Right renal cortex interstitium (tissue), 3 donors: Measurements from ENCODE around the gene SPRN. TPM values are rescaled to one million over a fixed set of nuclear protein-coding genes. Genes with fewer than 3 reads are reported as not detected.
"Not testable (repeated sequence)": the region's sequence is repeated elsewhere in the genome, so short reads cannot be mapped to it uniquely, and the experiment has no call there.

Source experiments
- DNase-seq, 3 donors: peaks; one replicate each; pipeline ENCODE4 v3.0.0-alpha.2; 2013; ENCODE audit warnings: low read depth in 3 of 3, low spot score in 2 of 3
- polyA plus RNA-seq, 3 donors: library from polyadenylated mRNA; unstranded; fragments of 120-200 nt; gene quantifications; one replicate each; pipeline ENCODE4 v1.2.1, GENCODE V29; 2013; ENCODE audit not compliant: insufficient read length in 3 of 3

SPRN gene
- 1 to 10 TPM; 2.7 to 3.5 (median 3.2) TPM for polyA plus RNA-seq

- DNase-seq, result not testable (repeated sequence)
Observed at GRCh38 chr10:133424601-133425000, at the start of gene SPRN. Gene SPRN, minus strand, starts transcription at chr10:133424625. Its CDS starts 944 bp downstream, at chr10:133423681.

GRCh38 chr10:133474027-133474426 is 49.6 kb upstream of the SPRN start:
- no peak for DNase-seq

- DNase-seq, result no peak
Observed at GRCh38 chr10:133473270-133473669, 48.8 kb upstream of the SPRN start.

GRCh38 chr10:133471300-133472109 is 47.1 kb upstream of the SPRN start:
- DNase-seq, result no peak

GRCh38 chr10:133469205-133469604 is 44.8 kb upstream of the SPRN start:
- DNase-seq, result not testable (repeated sequence)

- no peak for DNase-seq
Observed at GRCh38 chr10:133467286-133467911, 43.0 kb upstream of the SPRN start.

- DNase-seq, result no peak
Observed at GRCh38 chr10:133466683-133467275, 42.4 kb upstream of the SPRN start.

DNA sequence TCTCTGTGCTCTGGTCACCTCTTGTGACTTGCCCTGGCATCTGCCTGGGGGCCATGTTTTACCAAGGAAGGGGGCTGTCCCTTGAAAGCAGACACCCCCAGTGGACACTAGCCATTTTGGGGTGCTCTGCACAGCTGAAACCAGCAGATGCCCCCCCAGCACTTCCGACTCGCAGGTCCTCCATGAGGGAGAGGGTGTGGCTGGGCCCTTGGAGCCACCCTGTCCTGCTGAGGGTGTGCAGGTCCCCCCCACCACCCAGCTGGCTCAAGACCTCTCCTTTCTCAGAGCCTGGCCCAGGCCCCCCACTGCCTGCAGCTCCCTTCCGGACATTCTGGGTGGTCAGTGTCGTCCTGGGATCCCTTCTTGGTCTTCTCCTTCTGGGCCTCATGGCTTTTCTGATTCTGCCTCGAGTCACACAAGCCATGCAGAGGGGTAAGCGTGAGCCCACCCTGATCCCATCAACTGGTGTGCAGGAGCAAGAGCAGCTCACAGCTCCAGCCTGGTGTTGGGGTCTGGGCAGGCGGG is 41.6 kb upstream of the SPRN start:
- no peak for DNase-seq

DNA sequence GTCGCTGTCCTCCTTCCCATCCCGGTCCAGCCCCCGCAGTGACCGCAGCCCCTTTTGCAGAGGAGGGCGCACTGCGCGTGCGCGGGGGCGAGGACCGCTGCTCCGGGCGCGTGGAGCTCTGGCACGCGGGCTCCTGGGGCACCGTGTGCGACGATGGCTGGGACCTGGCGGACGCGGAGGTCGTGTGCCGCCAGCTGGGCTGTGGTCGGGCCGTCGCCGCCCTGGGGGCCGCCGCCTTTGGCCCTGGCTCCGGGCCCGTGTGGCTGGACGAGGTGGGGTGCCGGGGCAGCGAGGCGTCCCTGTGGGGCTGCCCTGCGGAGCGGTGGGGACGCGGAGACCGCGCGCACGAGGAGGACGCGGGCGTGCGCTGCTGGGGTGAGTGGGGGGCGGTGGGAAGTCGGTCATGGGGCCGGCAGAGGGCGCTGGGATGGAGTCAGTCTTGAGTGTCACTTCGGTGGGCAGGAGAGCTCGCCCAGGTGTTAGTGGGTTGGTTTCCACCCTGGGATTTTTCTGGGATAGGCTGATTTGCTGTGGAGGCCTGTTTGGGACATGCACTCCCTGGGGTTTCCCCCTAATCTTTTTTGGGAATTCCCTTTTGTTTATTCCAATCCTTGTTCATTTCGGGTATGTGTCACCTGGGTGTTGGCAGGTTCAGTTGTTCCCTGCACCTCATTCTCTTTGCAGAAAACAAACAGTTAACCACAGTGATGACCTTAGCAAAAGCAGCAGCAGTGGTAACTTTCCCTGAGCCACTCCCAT is 40.9 kb upstream of the SPRN start:
- DNase-seq, result no peak

- DNase-seq, result no peak
Observed at GRCh38 chr10:133464582-133465031, 40.2 kb upstream of the SPRN start.

- DNase-seq, result no peak
Observed at GRCh38 chr10:133462512-133463305, 38.3 kb upstream of the SPRN start.

GRCh38 chr10:133461841-133462240 is 37.4 kb upstream of the SPRN start:
- DNase-seq, result no peak

- no peak for DNase-seq
Observed at GRCh38 chr10:133461027-133461426, 36.6 kb upstream of the SPRN start.

DNA sequence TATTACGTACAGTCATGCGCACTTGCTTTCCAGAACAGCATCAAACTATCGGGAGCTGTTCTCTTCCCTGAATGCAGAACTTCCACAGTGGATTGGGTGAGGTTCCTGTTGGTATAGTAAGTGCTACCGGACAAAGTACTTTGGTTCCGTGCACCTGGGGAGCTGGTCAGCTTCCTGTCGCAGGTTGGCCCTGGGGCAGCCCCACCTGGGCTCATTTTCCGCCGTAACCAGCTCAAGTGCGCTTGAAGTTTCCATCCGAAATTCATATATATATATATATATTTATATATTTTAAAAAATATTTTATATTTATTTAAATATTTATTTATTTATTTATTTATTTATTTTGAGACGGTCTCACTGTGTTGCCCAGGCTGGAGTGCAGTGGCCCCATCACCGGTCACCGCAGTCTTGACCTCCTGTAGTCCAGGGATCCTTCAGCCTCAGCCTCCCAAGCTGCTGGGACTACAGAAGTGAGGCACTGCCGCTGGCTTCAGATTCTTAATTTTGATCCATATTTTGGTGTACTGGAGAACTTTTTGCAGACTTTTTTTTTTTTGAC is 35.9 kb upstream of the SPRN start:
- no peak for DNase-seq

GRCh38 chr10:133459454-133460207 is 35.2 kb upstream of the SPRN start:
- no peak for DNase-seq

DNA sequence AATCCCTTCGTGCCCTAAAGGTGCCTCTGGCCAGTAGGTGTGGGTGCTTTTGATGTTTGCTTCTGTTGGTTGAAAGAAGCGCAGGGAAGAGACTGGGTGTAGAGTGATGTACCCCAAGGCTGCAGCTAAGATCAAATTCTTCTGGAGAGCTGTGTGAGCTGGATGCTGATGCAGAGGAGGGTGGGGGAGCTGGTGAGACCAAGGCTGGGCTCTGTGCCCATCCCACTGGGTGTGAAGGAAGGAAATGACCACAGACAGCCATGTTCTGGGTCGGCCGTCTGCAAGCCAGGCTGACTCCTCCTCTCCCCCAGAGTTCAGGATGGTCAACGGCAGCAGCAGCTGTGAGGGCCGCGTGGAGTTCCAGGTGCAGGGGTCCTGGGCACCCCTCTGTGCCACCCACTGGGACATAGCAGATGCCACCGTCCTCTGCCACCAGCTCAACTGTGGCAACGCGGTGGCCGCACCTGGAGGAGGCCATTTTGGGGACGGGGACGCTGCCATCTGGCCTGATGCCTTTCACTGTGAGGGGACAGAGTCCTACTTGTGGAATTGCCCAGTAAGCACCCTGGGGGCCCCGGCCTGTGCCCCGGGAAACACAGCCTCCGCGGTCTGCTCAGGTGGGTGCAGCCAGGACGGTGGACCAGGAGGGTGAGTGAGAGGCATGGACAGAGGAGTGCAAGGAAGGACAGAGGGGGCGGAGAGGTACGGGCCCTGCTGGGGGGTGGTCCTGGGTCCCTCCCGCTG is 34.5 kb upstream of the SPRN start:
- no peak for DNase-seq

DNA sequence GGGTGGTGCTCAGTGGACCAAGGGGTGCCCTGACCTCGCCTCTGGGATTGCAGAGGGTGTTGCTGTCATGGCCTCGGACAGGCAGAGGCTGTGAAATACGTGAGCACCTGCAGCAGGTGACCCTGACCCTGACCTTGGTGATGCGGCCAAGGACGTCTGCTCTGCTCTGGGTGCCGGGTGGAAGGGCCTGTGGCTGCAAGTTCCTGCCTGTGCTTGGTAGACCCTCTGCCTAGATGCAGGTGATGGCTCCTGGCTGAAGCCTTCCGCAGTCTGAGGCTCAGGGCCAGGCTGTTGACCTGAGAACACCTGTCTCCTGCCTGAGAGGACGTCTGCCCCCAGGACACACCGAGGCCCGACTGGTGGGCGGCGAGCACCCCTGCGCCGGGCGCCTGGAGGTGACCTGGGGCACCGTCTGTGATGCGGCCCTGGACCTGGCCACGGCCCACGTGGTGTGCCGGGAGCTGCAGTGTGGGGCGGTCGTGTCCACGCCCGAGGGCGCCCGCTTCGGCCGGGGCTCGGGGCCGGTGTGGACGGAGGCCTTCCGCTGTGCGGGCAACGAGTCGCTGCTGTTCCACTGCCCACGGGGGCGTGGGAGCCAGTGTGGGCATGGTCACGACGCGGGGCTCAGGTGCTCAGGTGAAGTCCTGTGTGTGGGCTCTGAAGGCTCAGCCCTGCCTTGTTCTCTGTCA is 33.7 kb upstream of the SPRN start:
- DNase-seq, result no peak
